ENCODE measurements around the gene SLC17A8. TPM values are rescaled to one million over a fixed set of nuclear protein-coding genes. Genes with fewer than 3 reads are reported as not detected.
"Not testable (repeated sequence)": the region's sequence is repeated elsewhere in the genome, so short reads cannot be mapped to it uniquely, and the experiment has no call there.

The SLC17A8 gene
- total and polyA plus RNA-seq, 2 donors from 2014 or later: 0.09 to 0.16 TPM

DNA sequence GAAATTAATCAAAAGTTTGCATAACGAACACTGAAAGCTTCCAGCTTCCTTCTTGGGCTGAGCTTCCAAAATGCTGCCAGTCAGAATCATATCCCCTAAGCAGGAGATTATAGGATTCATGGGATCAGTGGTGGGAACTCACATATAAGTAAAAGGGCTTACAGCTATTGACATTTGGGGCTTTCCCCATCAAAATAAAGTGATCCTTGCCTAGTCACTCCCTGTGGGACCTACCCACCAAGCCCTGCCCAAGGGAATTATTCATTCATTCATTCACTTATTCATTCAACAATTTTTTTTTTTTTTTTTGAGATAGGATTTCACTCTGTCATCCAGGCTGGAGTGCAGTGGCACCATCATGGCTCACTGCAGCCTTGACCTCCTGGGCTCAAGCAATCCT is 69.3 kb downstream of the SLC17A8 start:
- H3K9ac ChIP-seq (ENCODE audit: low read length in 3 of 3): no peak overlapping the region
- no peaks in the 10 kb centered on the region for H3K36me3 ChIP-seq (ENCODE audit: control insufficient read depth in 2 of 3, insufficient read depth in 3 of 3, low read length in 3 of 3)
- no peak overlapping the region for H3K4me3 ChIP-seq (ENCODE audit: low read length in 3 of 3)
- peaks cover 0 to 5% (median 0%) of the 10 kb centered on the region in 3 donors for H3K9me3 ChIP-seq (ENCODE audit: control insufficient read depth in 2 of 3, insufficient read depth in 1 of 3, low read length in 3 of 3)
- no peaks in the 10 kb centered on the region for H3K27me3 ChIP-seq (ENCODE audit: control insufficient read depth, insufficient read depth, low read length)
- intact Hi-C loops (cut with DNase I): no loop called here
- H3K27ac ChIP-seq (ENCODE audit: low read depth in 2 of 2, low read length in 2 of 2): no peak overlapping the region
- FAIRE-seq: no peak
- TF ChIP-seq, protein P1, sequence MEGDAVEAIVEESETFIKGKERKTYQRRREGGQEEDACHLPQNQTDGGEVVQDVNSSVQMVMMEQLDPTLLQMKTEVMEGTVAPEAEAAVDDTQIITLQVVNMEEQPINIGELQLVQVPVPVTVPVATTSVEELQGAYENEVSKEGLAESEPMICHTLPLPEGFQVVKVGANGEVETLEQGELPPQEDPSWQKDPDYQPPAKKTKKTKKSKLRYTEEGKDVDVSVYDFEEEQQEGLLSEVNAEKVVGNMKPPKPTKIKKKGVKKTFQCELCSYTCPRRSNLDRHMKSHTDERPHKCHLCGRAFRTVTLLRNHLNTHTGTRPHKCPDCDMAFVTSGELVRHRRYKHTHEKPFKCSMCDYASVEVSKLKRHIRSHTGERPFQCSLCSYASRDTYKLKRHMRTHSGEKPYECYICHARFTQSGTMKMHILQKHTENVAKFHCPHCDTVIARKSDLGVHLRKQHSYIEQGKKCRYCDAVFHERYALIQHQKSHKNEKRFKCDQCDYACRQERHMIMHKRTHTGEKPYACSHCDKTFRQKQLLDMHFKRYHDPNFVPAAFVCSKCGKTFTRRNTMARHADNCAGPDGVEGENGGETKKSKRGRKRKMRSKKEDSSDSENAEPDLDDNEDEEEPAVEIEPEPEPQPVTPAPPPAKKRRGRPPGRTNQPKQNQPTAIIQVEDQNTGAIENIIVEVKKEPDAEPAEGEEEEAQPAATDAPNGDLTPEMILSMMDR (IDR thresholded peaks at IDR 0.05; ENCODE audit: borderline replicate concordance, extremely low read depth, insufficient read depth): no peak
- no peaks in the 10 kb centered on the region for H3K4me1 ChIP-seq (ENCODE audit: control insufficient read depth in 2 of 3, insufficient read depth in 2 of 3, low read depth in 1 of 3, low read length in 3 of 3)
- DNase-seq: no peak

DNA sequence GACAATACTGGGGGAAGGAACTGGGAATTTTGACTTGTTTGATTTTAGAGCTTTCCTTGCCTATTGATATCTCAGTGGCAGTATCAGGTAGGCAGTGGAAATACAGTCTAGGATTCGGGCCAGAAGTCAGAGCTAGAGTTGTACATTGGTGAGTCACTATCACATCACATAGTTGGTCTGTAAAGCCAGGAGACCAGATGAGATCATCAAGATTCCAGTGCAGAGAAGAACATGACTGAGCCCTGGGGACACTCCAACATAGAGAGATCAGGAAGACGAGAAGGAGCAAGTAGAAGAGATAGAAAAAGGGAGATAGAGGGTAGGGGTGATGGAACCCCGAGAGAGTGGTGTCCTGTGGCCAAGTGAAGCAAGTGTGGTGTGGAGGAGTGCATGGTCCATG is 70.2 kb downstream of the SLC17A8 start:
- Histone ChIP-seq H3K9me3 (ENCODE audit: control insufficient read depth in 2 of 3, insufficient read depth in 1 of 3, low read length in 3 of 3) (peaks cover 0 to 5% (median 0%) of the 10 kb centered on the region in 3 donors), H3K4me3 (ENCODE audit: low read length in 3 of 3) (no peak overlapping the region), H3K36me3 (ENCODE audit: control insufficient read depth in 2 of 3, insufficient read depth in 3 of 3, low read length in 3 of 3) (no peaks in the 10 kb centered on the region), H3K4me1 (ENCODE audit: control insufficient read depth in 2 of 3, insufficient read depth in 2 of 3, low read depth in 1 of 3, low read length in 3 of 3) (no peaks in the 10 kb centered on the region), H3K9ac (ENCODE audit: low read length in 3 of 3) (no peak overlapping the region), H3K27me3 (ENCODE audit: control insufficient read depth, insufficient read depth, low read length) (no peaks in the 10 kb centered on the region), H3K27ac (ENCODE audit: low read depth in 2 of 2, low read length in 2 of 2) (no peak overlapping the region)
- FAIRE-seq (no peak), DNase-seq (no peak)
- intact Hi-C loops (cut with DNase I): no loop called here
- TF ChIP-seq, protein P1 (IDR thresholded peaks at IDR 0.05; ENCODE audit: borderline replicate concordance, extremely low read depth, insufficient read depth): no peak

DNA sequence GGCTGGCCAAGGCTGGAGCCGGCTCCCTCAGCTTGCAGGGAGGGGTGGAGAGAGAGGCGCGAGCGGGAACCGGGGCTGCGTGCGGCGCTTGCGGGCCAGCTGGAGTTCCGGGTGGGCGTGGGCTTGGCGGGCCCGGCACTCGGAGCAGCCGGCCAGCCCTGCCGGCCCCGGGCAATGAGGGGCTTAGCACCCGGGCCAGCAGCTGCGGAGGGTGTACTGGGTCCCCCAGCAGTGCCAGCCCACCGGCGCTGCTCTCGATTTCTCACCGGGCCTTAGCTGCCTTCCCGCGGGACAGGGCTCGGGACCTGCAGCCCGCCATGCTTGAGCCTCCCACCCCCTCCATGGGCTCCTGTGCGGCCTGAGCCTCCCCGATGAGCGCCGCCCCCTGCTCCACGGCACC is 73.4 kb downstream of the SLC17A8 start:
- H3K27me3 ChIP-seq (ENCODE audit: control insufficient read depth, insufficient read depth, low read length); H3K4me3 ChIP-seq (ENCODE audit: low read length in 3 of 3); DNase-seq; FAIRE-seq; H3K9ac ChIP-seq (ENCODE audit: low read length in 3 of 3); H3K27ac ChIP-seq (ENCODE audit: low read depth in 2 of 2, low read length in 2 of 2); intact Hi-C loops (cut with DNase I); H3K4me1 ChIP-seq (ENCODE audit: control insufficient read depth in 2 of 3, insufficient read depth in 2 of 3, low read depth in 1 of 3, low read length in 3 of 3); H3K9me3 ChIP-seq (ENCODE audit: control insufficient read depth in 2 of 3, insufficient read depth in 1 of 3, low read length in 3 of 3); H3K36me3 ChIP-seq (ENCODE audit: control insufficient read depth in 2 of 3, insufficient read depth in 3 of 3, low read length in 3 of 3): not testable (repeated sequence)

DNA sequence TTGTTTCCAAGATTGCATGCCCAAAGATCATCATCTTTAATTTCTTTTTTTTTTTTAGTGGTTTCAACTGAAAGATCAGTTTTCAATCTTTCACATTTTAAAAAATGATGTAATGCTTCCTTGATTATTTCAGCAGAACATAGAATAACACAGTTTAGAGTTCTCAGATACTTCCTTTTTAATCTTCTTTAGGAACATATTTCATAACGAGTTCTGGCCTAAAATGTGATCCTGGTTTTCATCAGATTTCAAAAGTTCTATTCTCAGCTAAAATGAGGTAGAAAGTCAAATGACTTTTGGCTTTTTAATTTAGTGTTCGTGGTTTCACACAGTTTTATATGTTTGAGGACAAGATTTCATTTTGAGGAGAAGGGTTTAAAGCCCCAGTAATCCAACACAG is 76.8 kb downstream of the SLC17A8 start:
- no peak overlapping the region for H3K27ac ChIP-seq (ENCODE audit: low read depth in 2 of 2, low read length in 2 of 2)
- no peak for DNase-seq
- H3K36me3 ChIP-seq (ENCODE audit: control insufficient read depth in 2 of 3, insufficient read depth in 3 of 3, low read length in 3 of 3): no peaks in the 10 kb centered on the region
- no peak for FAIRE-seq
- no peak overlapping the region for H3K9ac ChIP-seq (ENCODE audit: low read length in 3 of 3)
- no peaks in the 10 kb centered on the region for H3K27me3 ChIP-seq (ENCODE audit: control insufficient read depth, insufficient read depth, low read length)
- no peaks in the 10 kb centered on the region for H3K9me3 ChIP-seq (ENCODE audit: control insufficient read depth in 2 of 3, insufficient read depth in 1 of 3, low read length in 3 of 3)
- TF ChIP-seq, protein P1 (IDR thresholded peaks at IDR 0.05; ENCODE audit: borderline replicate concordance, extremely low read depth, insufficient read depth): no peak
- H3K4me1 ChIP-seq (ENCODE audit: control insufficient read depth in 2 of 3, insufficient read depth in 2 of 3, low read depth in 1 of 3, low read length in 3 of 3): peaks cover 0 to 12% (median 0%) of the 10 kb centered on the region in 3 donors
- no peak overlapping the region for H3K4me3 ChIP-seq (ENCODE audit: low read length in 3 of 3)
- intact Hi-C loops (cut with DNase I): no loop called here
